Right kidney (tissue), 9 donors: ENCODE measurements around the gene CCNF.
"Not testable (repeated sequence)": the region's sequence is repeated elsewhere in the genome, so short reads cannot be mapped to it uniquely, and the experiment has no call there.

Experiments used
- DNase-seq: peaks from one replicate; pipeline ENCODE4 v3.0.0-alpha.2; 2016
- long read RNA-seq, 8 donors: transcript quantifications; one replicate each; lab custom pipeline, GENCODE V29; 2026

Gene CCNF, protein sequence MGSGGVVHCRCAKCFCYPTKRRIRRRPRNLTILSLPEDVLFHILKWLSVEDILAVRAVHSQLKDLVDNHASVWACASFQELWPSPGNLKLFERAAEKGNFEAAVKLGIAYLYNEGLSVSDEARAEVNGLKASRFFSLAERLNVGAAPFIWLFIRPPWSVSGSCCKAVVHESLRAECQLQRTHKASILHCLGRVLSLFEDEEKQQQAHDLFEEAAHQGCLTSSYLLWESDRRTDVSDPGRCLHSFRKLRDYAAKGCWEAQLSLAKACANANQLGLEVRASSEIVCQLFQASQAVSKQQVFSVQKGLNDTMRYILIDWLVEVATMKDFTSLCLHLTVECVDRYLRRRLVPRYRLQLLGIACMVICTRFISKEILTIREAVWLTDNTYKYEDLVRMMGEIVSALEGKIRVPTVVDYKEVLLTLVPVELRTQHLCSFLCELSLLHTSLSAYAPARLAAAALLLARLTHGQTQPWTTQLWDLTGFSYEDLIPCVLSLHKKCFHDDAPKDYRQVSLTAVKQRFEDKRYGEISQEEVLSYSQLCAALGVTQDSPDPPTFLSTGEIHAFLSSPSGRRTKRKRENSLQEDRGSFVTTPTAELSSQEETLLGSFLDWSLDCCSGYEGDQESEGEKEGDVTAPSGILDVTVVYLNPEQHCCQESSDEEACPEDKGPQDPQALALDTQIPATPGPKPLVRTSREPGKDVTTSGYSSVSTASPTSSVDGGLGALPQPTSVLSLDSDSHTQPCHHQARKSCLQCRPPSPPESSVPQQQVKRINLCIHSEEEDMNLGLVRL
- long read RNA-seq, donor 1, full-length matches to known transcripts, result 1 of 1 reads
- long read RNA-seq, donor 1, partial matches to known transcripts, result 0 of 1 reads
- long read RNA-seq, donor 1, other reads (novel, unspliced or antisense), result 0 of 1 reads
- long read RNA-seq, donor 2, result 0 reads
- long read RNA-seq, donor 3, full-length matches to known transcripts, result 1 of 1 reads
- long read RNA-seq, donor 3, partial matches to known transcripts, result 0 of 1 reads
- long read RNA-seq, donor 3, other reads (novel, unspliced or antisense), result 0 of 1 reads
- long read RNA-seq, donor 4, full-length matches to known transcripts, result 3 of 3 reads
- long read RNA-seq, donor 4, partial matches to known transcripts, result 0 of 3 reads
- long read RNA-seq, donor 4, other reads (novel, unspliced or antisense), result 0 of 3 reads
- long read RNA-seq, donor 5, full-length matches to known transcripts, result 2 of 2 reads
- long read RNA-seq, donor 5, partial matches to known transcripts, result 0 of 2 reads
- long read RNA-seq, donor 5, other reads (novel, unspliced or antisense), result 0 of 2 reads
- long read RNA-seq, donor 6, partial matches to known transcripts, result 5 of 5 reads
- long read RNA-seq, donor 6, other reads (novel, unspliced or antisense), result 0 of 5 reads
- long read RNA-seq, donor 7, result 0 reads
- long read RNA-seq, donor 8, full-length matches to known transcripts, result 1 of 1 reads
- long read RNA-seq, donor 8, partial matches to known transcripts, result 0 of 1 reads
- long read RNA-seq, donor 8, other reads (novel, unspliced or antisense), result 0 of 1 reads

GRCh38 chr16:2429034-2429770 lies at the start of gene CCNF:
TSS of gene CCNF (plus strand) at chr16:2429447. CDS start at chr16:2429482, 35 bp downstream.
- peak; percentile 97 for DNase-seq

GRCh38 chr16:2383501-2383900 lies 45.7 kb upstream of the CCNF start:
- no peak for DNase-seq

DNA sequence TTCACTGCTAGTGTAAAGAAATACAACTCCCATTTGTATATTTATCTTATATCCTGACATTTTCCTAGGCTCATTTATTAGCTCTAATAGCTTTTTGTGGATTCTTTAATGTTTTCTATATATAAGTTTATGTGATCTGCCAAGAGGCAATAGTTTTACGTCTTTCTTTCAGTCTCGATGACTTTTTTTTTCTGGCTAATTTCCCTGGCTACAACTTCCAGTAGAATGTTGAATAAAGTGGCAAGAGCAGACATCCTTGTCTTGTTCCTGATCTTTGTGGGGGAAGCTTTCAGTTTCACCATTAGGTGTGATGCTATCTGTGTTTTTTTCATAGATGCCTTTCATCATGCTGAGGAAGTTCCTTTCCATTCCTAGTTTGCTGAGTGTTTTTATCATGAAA lies 44.8 kb upstream of the CCNF start:
- DNase-seq, result no peak

DNA sequence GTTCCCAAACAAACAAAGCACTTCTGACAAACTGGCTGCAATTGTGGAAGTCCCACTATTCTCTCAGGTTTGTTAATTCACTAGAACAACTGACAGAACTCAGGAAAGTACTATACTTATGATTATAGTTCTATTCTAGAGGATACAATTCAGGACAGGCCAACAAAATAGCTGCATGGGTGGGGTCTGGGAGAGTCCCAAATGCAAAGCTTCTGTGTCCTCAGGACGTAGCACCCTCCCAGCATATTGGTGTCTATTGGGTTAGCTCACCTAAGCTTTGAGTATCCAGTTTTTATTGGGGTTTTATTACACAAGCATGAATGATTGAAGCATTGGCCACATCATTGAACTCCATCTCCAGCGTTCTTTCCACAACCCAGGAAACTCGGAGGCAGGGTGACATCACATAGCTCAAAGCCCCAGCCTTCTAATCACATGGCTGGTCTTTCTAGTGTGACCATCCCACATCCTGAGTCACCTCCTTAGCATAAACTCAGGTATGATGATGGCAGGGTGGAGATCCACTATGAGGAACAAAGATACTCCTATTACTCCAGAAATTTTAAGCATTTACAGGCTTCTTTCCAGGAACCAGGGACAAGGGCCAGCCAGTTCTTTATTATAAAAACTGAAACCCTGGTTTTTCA lies 43.9 kb upstream of the CCNF start:
- DNase-seq, result no peak

DNA sequence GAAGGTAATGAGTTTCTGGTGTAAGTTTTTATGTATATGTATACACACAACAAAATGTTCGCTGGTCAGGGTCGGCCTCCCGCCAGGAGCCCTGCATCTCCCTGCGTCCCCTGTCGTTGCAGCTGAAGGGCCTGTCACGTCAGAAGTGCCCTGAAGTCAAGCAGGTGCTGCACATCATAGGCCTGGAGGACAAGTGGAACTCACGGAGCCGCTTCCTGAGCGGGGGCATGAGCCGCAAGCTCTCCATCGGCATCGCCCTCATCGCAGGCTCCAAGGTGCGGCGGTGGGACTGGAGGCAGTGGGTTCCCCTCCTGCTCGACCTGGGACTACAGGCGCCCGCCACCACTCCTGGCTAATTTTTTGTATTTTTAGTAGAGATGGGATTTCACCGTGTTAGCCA lies 43.3 kb upstream of the CCNF start:
- not testable (repeated sequence) for DNase-seq

DNA sequence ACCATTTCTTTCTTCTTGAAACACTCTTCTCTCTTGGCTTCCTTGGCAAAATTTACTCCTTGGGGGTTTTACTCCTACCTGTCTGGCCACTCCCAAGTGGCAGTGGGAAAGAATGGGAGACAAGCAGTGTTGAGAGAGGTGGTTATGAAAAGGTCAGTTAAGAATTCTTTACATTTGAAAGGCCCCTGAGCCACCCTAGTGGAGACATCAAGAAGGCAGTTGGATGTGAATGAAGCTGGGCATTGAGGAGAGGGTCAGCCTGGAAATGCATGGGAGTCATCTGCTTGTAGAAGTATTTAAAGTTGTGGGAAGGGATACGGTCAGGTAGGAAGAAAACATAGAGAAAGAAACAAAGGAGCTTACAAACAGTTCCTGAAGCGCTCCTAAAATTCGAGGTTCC lies 42.3 kb upstream of the CCNF start:
- no peak for DNase-seq

DNA sequence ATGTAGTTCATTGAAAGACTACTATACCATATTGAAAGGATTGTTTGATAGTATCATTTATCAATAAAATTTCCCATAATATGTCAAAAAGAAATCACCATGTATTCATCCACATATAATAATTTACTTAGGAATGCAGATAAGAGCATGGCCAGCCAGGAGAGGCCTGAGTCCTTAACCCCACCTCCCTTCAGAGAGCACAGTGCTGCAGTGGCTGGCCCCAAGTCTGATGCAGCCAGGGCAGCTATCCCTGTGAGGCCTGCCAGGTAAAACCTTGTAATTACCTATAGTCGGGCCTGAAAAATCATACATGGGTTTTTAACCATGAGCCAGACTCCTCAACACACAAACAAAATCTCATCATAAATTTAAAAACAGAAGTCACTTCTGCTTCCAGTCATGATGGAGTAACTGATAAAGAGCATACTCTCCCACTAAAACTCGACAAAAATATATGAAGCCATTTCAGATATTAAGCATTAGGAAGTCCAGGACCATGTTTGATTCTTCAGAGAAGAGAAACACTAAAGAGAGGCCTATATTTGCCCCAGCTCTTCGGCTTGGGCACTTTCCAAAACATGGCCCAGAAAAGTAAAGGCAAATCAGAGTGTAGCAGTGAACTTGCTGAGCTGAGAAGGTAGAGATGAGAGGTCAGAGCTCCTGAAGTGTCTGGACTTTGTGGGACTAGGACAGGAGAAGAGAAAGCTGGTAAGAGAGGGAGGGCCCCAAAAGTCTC lies 40.9 kb upstream of the CCNF start:
- no peak for DNase-seq

- no peak for DNase-seq
Measured at GRCh38 chr16:2388875-2389433, 40.3 kb upstream of the CCNF start.

DNA sequence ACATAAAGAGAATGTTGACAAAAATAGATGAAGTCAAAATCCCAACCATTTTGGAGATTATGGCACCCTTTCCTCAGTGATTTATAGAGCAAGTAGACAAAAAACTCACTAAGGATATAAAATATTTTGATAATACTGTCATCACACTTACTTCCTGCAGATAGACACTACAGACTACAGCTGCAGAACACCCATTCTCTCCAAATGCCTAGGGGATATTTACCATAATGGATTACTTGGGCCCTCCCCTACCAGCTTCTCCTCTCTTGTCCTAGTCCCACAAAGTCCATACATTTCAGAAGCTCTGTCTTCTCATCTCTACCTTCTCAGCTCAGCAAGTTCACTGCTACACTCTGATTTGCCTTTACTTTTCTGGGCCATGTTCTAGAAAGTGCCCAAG lies 37.2 kb upstream of the CCNF start:
- DNase-seq, result no peak

GRCh38 chr16:2398520-2398919 lies 30.7 kb upstream of the CCNF start:
- DNase-seq, result no peak

- no peak for DNase-seq
Measured at GRCh38 chr16:2404099-2404498, 25.1 kb upstream of the CCNF start.

DNA sequence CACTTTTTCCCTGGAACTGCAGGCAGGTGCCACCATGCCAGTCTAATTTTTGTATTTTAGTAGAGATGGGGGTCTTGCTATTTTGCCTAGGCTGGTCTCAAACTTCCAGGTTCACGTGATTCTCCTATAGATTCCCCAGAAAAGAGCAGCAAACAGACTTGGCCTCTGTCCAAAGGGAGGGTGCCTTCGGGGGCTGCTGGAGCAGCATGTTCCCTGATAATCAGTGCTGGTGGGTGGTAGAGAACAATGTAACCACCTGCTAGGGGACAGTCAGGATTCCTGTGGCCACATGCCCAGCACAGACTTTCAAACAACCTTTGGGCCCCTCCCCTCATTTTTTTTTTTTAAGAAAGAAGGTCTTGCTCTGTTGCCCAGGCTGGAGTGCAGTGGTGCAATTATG lies 14.2 kb upstream of the CCNF start:
- no peak for DNase-seq

GRCh38 chr16:2420035-2420434 lies 9.2 kb upstream of the CCNF start:
- no peak for DNase-seq

DNA sequence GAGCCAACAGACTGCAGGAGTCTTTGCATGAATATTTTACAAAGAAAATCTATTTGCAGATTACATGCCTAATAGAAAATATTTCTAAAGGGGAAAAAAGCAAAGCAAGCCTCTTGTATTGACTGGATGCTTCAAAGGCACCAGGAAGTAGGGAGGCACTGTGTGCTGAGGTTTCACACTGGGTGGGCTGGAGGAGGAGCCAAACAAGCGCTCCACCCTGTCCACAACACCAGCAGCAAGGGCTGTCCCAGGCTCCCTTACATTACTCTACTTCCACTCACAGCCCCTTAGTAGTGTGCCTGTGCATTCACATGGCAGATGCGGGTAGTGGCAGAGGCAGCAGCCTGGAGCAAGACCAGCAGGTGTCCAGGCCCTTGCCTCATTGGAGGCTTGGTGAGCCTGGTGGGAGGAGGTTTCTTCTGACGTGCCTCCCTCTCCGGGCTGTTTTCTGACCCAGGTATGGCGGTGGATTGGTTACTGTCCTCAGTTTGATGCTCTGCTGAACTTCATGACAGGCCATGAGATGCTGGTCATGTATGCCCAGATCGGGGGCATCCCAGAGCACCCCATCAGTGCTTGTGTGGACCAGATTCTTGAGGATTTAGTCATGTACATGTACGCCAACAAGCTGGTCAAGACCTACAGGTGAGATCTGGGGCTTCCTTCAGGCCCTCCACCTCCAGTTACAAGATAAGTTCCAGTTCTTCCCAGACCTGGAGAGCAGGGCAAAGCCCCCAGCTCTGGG lies 7.0 kb upstream of the CCNF start:
- DNase-seq, result no peak

DNA sequence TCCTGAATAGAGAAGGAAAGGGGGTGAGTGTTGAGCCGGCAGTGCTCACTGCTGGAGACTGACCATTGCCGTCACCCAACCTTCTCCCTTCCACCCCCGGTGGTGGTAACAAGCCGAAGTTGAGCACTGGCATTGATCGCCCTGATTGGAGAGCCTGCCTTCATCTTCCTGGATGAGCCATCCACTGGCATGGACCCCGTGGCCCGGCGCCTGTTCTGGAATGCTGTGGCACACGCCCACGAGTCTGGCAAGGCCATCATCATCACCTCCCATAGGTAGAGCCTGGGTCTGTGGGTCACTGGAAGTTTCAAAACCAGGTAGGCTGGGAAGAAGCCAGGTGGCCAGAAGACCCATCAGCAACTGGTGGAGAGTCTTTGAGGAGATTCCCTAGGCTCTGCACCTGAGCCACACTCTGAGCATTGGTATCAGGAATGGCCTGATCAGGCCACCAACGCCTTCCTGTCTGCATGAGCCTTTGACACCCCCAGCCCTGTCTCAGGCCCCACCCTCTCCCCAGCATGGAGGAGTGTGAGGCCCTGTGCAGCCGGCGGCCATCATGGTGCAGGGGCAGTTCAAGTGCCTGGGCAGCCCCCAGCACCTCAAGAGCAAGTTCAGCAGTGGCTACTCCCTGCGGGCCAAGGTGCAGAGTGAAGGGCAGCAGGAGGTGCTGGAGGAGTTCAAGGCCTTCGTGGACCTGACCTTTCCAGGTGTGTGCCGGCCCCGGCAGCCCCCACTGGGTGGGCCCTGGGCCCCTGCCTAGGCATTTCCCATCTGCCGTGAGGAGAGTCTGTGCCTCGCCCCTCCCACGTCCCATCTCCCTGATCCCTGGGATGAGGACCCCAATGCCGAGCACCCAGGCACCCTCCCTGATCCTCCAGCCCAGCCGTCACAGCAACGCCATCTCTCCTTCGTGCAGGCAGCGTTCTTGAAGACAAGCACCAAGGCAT lies 4.9 kb upstream of the CCNF start:
- no peak for DNase-seq

DNA sequence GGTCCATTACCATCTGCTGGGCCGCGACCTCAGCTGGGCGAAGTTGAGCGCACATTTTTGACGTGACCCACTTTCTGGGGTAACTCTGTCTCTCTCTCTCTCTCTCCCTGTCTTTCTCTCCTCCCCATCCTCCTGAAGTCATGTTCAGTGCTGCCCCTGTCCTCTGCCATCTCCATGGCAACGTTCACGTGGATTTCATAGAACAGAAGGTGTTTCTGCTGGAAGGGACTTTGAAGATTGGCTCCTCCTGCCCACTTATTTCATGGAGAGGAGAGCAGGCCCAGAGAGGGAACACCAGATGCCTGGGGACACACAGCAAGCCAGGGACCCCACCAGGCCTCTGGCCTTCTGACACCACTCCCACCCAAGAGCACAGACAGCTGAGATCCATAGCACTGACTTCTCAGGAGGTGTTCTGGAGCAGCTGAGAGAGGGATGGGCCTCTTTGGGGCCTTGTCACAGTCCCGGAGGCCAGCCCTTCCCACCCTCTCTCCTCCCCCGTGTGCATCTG lies 4.2 kb upstream of the CCNF start:
- no peak for DNase-seq

GRCh38 chr16:2425825-2426430 lies 3.3 kb upstream of the CCNF start:
- DNase-seq, result no peak
